Activated naive CD4-positive, alpha-beta T cell treated with Interleukin-2 at 50 U/mL for 16 hours (primary cell): ENCODE measurements around the gene CD177.
"Not testable (repeated sequence)": the region's sequence is repeated elsewhere in the genome, so short reads cannot be mapped to it uniquely, and the experiment has no call there.

Experiments
- DNase-seq: peaks from one replicate; pipeline ENCODE4 v3.0.0-alpha.2; 2020

The CD177 gene, protein sequence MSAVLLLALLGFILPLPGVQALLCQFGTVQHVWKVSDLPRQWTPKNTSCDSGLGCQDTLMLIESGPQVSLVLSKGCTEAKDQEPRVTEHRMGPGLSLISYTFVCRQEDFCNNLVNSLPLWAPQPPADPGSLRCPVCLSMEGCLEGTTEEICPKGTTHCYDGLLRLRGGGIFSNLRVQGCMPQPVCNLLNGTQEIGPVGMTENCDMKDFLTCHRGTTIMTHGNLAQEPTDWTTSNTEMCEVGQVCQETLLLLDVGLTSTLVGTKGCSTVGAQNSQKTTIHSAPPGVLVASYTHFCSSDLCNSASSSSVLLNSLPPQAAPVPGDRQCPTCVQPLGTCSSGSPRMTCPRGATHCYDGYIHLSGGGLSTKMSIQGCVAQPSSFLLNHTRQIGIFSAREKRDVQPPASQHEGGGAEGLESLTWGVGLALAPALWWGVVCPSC

DNA sequence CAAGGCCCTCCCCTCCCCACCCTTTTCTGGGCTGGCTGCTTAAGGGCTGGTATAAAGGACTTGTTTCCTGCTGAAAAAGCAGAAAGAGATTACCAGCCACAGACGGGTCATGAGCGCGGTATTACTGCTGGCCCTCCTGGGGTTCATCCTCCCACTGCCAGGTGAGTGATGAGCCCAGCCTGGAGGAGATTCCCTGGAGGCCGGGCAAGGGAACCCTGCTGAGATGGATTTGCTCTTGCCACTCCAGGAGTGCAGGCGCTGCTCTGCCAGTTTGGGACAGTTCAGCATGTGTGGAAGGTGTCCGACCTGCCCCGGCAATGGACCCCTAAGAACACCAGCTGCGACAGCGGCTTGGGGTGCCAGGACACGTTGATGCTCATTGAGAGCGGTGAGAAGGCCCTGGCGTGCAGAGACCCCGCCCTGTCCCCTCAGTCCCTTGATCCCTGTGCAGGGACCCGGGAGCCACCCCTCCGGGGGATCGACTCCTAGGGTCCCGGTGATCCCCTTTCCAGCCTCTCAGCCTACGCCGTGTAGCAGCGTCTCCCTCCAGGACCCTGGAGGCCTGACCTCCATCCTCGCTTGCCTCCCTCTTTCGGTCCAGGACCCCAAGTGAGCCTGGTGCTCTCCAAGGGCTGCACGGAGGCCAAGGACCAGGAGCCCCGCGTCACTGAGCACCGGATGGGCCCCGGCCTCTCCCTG is at the start of gene CD177:
CD177 (plus strand) TSS at position 81 of the 699 bp plus-strand sequence; CDS start at position 110, 29 bp downstream.
- no peak for DNase-seq

DNA sequence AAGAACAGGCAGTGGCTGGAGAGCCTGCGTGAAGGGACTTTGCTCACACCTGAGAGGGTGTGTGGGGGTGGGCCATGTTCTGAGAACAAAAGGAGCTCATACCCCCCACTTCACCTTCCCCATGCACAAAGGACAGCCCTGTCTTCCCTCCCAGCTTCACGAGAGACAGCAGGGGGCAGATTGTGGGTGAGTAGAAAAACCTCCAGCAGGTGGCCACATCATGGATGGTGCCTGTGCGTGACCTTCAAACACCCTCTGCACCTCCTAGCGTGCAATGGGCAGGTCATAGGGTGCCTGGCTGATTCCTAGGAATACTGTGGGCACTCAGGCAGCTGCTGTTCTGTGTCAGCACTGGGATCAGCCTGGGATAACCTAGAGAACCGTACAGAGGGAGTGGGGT is 47.8 kb upstream of the CD177 start:
- no peak for DNase-seq

DNA sequence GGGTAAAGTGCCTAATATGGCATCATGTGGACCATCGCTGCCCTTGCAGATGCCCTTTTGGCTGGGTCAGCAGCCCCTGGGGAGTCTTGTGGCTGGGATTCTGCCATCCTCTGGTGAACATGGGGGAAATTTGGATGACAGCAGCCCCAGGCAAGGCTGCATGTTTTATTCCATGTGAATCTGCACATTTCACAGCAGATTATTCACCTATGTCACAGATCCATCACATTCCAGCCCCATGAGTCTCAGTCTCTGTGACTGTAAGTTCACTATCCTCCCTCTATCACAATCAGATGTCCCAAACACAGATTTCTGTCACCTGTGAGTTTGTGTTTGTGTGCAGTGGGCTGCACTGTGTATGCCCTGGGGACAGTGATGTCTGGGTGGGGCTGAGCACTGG is 47.4 kb upstream of the CD177 start:
- DNase-seq: no peak

GRCh38 chr19:43308244-43308815 is 45.2 kb upstream of the CD177 start:
- DNase-seq: no peak

GRCh38 chr19:43309466-43309865 is 44.0 kb upstream of the CD177 start:
- no peak for DNase-seq

DNA sequence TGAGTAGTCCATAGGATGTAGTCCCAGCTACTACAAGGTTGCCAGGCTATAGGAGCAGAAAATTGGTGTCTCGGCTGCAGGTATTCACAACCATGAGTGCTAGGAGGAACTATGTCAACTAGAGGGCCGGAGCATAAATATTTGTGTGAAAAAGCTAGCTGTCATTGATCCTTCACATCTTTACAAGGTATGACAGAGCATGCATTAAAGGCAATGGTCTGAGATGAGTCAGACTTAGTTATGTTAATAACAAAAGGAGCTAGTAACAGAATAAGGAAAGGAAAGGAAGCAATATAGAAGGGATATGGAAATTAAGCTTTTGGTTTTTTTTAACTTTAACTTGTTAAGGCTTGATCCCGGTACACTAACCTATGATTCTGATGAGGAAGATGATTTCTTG is 43.3 kb upstream of the CD177 start:
- DNase-seq: no peak

DNA sequence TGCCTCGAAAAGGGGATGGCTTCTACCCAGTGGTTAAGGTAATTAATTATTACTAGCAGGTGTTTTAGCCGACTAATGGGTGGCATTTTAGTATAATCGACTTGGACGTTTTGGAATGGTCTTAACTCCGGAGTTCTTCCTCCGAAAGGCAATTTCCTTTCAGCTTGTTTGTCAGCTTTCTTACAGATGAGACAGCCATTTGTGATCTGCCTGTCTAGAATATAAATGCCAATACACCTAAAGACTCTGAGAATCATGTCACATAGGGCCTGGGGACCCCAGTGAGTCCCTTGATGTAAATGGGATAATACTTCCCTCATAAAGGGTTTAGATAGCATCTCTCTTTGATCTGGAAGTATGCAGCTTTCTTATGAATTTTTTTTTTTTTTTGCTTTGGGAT is 42.2 kb upstream of the CD177 start:
- DNase-seq: no peak

- DNase-seq: no peak
Observed at GRCh38 chr19:43311706-43312105, 41.8 kb upstream of the CD177 start.

- no peak for DNase-seq
Observed at GRCh38 chr19:43313711-43314495, 39.6 kb upstream of the CD177 start.

GRCh38 chr19:43315851-43316250 is 37.6 kb upstream of the CD177 start:
- no peak for DNase-seq

- DNase-seq: no peak
Observed at GRCh38 chr19:43316591-43317319, 36.7 kb upstream of the CD177 start.

- DNase-seq: no peak
Observed at GRCh38 chr19:43318203-43318602, 35.3 kb upstream of the CD177 start.

GRCh38 chr19:43318796-43319314 is 34.6 kb upstream of the CD177 start:
- DNase-seq: no peak

GRCh38 chr19:43320546-43320945 is 32.9 kb upstream of the CD177 start:
- DNase-seq: no peak

- not testable (repeated sequence) for DNase-seq
Observed at GRCh38 chr19:43326761-43327160, 26.7 kb upstream of the CD177 start.

GRCh38 chr19:43328561-43328960 is 24.9 kb upstream of the CD177 start:
- not testable (repeated sequence) for DNase-seq

- DNase-seq: not testable (repeated sequence)
Observed at GRCh38 chr19:43329049-43329448, 24.4 kb upstream of the CD177 start.

DNA sequence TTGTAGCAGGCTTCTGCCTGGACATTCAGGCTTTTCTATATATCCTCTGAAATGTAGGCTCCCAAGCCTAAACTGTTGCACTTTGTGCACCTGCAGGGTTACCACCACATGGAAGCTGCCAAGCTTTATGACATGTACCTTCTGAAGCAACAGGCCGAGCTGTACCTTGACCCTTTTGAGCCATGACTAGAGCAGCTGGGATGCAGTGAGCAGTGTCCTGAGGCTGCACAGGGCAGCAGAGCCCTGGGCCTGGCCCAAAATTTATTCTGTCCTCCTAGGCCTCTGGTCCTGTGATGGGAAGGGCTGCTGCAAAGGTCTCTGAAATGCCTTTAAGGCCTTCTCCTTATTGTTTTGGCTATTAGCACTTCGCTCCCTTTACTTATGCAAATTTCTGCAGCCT is 23.5 kb upstream of the CD177 start:
- DNase-seq: no peak

- no peak for DNase-seq
Observed at GRCh38 chr19:43330726-43331434, 22.6 kb upstream of the CD177 start.

DNA sequence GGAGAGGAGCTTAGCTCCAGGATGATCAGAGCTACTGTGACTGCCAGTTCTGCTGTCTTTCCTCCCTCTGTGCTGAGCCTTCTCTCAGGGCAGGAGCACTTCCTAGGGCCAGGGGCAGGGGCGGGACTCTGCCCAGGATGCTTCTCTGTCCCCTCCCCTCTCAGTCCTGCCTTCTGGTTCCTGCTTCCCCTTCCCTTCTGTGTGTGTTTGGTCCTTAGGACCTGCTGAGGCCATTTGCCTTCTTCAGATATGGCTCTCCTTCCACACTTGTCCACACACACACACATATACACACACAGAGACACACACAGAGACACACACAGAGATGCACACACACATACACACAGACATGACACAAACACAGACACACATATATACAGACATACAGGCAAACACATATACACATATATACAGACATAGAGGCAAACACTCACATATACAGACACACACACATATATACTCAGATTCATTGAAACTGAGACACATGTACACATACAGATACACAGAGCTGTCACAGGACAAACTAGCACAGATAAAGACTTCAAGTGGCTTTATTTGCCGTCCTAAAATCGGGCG is 22.0 kb upstream of the CD177 start:
- no peak for DNase-seq
